WTC11 (cell line): ENCODE measurements around the gene ZC2HC1C.

Source experiments
- CREB1 ChIP-seq: sonication (generic); formaldehyde crosslinking; IDR thresholded peaks from 2 replicates; pipeline ENCODE4 v1.8.0; 2023; ENCODE audit warnings: mild to moderate bottlenecking, missing genetic modification reagents
- ETV6 ChIP-seq: sonication (generic); formaldehyde crosslinking; IDR thresholded peaks from 2 replicates; pipeline ENCODE4 v1.8.1; 2022; ENCODE audit warnings: mild to moderate bottlenecking, missing genetic modification reagents
- FOXP1 ChIP-seq: sonication (generic); formaldehyde crosslinking; IDR thresholded peaks from 2 replicates; pipeline ENCODE4 v1.8.0; 2022; ENCODE audit warnings: missing genetic modification reagents, mild to moderate bottlenecking, moderate library complexity, borderline replicate concordance
- JUN ChIP-seq: sonication (generic); formaldehyde crosslinking; IDR thresholded peaks from 2 replicates; pipeline ENCODE4 v1.8.0; 2023; ENCODE audit warnings: mild to moderate bottlenecking, missing genetic modification reagents
- NFE2L1 ChIP-seq: sonication (generic); formaldehyde crosslinking; IDR thresholded peaks from 2 replicates; pipeline ENCODE4 v1.8.1; 2023; ENCODE audit warnings: missing genetic modification reagents
- NR2C2 ChIP-seq: sonication (generic); formaldehyde crosslinking; IDR thresholded peaks from 2 replicates; pipeline ENCODE4 v1.8.0; 2022; ENCODE audit warnings: mild to moderate bottlenecking, missing genetic modification reagents
- SP1 ChIP-seq: sonication (generic); formaldehyde crosslinking; conservative IDR thresholded peaks from 2 replicates; pipeline ENCODE4 v1.8.1; 2022; ENCODE audit warnings: missing genetic modification reagents
- TEAD1 ChIP-seq: sonication (generic); formaldehyde crosslinking; IDR thresholded peaks from 2 replicates; pipeline ENCODE4 v1.8.0; 2022; ENCODE audit warnings: mild to moderate bottlenecking, missing genetic modification reagents
- ZNF317 ChIP-seq: sonication (generic); formaldehyde crosslinking; IDR thresholded peaks from 2 replicates; pipeline ENCODE4 v1.8.1; 2023; ENCODE audit warnings: low read depth, mild to moderate bottlenecking, moderate library complexity, missing genetic modification reagents, borderline replicate concordance
- TF ChIP-seq, protein P1 (sequence below): fragments of 200-600 bp; IDR thresholded peaks from 2 replicates; pipeline ENCODE4 v1.8.0; 2022; ENCODE audit warnings: antibody characterized with exemption
- TF ChIP-seq, protein P2 (sequence below): sonication (generic); formaldehyde crosslinking; IDR thresholded peaks from 2 replicates; pipeline ENCODE4 v1.8.1; 2022; ENCODE audit warnings: missing genetic modification reagents, borderline replicate concordance
- TF ChIP-seq, protein P3 (sequence below): fragments of 250-450 bp; sonication (Bioruptor Pico); IDR thresholded peaks from 2 replicates; pipeline ENCODE4 v1.9.0; 2021; ENCODE audit warnings: mild to moderate bottlenecking
- TF ChIP-seq, protein P4 (sequence below): sonication (generic); formaldehyde crosslinking; IDR thresholded peaks from 2 replicates; pipeline ENCODE4 v1.8.1; 2023; ENCODE audit warnings: mild to moderate bottlenecking, missing genetic modification reagents

DNA sequence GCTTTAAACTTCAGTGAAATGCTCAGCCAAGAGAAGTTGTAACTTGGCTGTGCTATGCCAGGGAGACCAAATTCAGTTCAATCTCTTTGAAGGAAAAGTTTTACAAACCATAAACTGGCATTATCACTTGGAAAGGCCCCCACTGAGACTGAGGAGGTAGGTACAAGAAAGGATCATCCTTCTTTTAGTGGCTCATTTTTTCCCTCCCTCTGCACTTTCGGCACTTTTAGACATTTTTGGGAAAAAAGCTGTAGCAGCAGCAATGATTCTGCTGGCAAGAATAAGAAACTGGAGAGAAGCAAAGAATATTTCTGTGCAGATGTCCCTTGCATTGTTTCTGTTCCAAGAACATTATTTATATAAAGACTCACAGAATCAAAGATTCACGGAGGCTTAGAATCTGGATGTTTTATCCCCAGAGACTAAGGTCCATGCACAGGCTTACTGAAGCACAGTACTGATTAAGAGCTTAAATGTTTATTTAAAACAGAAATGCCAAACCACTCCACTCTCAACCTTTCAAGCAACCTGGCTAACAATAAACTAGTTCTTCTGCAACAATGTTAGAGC lies 12.3 kb downstream of the ZC2HC1C start:
- TF ChIP-seq, protein P1, sequence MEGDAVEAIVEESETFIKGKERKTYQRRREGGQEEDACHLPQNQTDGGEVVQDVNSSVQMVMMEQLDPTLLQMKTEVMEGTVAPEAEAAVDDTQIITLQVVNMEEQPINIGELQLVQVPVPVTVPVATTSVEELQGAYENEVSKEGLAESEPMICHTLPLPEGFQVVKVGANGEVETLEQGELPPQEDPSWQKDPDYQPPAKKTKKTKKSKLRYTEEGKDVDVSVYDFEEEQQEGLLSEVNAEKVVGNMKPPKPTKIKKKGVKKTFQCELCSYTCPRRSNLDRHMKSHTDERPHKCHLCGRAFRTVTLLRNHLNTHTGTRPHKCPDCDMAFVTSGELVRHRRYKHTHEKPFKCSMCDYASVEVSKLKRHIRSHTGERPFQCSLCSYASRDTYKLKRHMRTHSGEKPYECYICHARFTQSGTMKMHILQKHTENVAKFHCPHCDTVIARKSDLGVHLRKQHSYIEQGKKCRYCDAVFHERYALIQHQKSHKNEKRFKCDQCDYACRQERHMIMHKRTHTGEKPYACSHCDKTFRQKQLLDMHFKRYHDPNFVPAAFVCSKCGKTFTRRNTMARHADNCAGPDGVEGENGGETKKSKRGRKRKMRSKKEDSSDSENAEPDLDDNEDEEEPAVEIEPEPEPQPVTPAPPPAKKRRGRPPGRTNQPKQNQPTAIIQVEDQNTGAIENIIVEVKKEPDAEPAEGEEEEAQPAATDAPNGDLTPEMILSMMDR: no peak
- TF ChIP-seq NR2C2: no peak
- TF ChIP-seq ETV6 (CRISPR knock-in tag): no peak
- TF ChIP-seq NFE2L1 (CRISPR knock-in tag): no peak
- no peak for TF ChIP-seq JUN (CRISPR knock-in tag)
- TF ChIP-seq, protein P2, sequence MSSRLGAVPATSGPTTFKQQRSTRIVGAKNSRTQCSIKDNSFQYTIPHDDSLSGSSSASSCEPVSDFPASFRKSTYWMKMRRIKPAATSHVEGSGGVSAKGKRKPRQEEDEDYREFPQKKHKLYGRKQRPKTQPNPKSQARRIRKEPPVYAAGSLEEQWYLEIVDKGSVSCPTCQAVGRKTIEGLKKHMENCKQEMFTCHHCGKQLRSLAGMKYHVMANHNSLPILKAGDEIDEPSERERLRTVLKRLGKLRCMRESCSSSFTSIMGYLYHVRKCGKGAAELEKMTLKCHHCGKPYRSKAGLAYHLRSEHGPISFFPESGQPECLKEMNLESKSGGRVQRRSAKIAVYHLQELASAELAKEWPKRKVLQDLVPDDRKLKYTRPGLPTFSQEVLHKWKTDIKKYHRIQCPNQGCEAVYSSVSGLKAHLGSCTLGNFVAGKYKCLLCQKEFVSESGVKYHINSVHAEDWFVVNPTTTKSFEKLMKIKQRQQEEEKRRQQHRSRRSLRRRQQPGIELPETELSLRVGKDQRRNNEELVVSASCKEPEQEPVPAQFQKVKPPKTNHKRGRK (CRISPR knock-in tag): no peak
- TF ChIP-seq ZNF317 (CRISPR knock-in tag): no peak
- TF ChIP-seq, protein P3, sequence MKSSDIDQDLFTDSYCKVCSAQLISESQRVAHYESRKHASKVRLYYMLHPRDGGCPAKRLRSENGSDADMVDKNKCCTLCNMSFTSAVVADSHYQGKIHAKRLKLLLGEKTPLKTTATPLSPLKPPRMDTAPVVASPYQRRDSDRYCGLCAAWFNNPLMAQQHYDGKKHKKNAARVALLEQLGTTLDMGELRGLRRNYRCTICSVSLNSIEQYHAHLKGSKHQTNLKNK (CRISPR knock-in tag): no peak
- TF ChIP-seq FOXP1 (CRISPR knock-in tag): no peak
- TF ChIP-seq CREB1: no peak
- TF ChIP-seq, protein P4, sequence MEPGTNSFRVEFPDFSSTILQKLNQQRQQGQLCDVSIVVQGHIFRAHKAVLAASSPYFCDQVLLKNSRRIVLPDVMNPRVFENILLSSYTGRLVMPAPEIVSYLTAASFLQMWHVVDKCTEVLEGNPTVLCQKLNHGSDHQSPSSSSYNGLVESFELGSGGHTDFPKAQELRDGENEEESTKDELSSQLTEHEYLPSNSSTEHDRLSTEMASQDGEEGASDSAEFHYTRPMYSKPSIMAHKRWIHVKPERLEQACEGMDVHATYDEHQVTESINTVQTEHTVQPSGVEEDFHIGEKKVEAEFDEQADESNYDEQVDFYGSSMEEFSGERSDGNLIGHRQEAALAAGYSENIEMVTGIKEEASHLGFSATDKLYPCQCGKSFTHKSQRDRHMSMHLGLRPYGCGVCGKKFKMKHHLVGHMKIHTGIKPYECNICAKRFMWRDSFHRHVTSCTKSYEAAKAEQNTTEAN (CRISPR knock-in tag): no peak
- no peak for TF ChIP-seq SP1 (CRISPR knock-in tag)
- no peak for TF ChIP-seq TEAD1 (CRISPR knock-in tag)
